Trophoblast cell (in vitro differentiated cells and primary cell): ENCODE measurements around the gene HDAC8.

ENCODE experiments used
- DNase-seq, 2 donors: peaks; one replicate each; pipeline ENCODE4 v3.0.0-alpha.2; 2016
- H2AFZ ChIP-seq: 2 replicates; pipeline ENCODE4 v1.6.1; 2013; ENCODE audit warnings: low read length, moderate library complexity, mild to moderate bottlenecking; ENCODE audit not compliant: insufficient read depth, poor library complexity
- H2AK5ac ChIP-seq: 2 replicates; pipeline ENCODE4 v1.6.1; 2013; ENCODE audit warnings: mild to moderate bottlenecking, low read length
- H2BK120ac ChIP-seq: 2 replicates; pipeline ENCODE4 v1.6.1; 2013; ENCODE audit warnings: low read length, mild to moderate bottlenecking, moderate library complexity; ENCODE audit not compliant: insufficient read depth, poor library complexity
- H2BK12ac ChIP-seq: 2 replicates; pipeline ENCODE4 v1.6.1; 2013; ENCODE audit warnings: mild to moderate bottlenecking, low read length, moderate library complexity
- H2BK5ac ChIP-seq: 2 replicates; pipeline ENCODE4 v1.6.1; 2013; ENCODE audit warnings: low read length, low read depth, moderate library complexity, mild to moderate bottlenecking; ENCODE audit not compliant: poor library complexity
- H3K14ac ChIP-seq: 2 replicates; pipeline ENCODE4 v1.6.1; 2013; ENCODE audit warnings: mild to moderate bottlenecking, low read length
- H3K18ac ChIP-seq: 2 replicates; pipeline ENCODE4 v1.6.1; 2013; ENCODE audit warnings: mild to moderate bottlenecking, low read length
- H3K23ac ChIP-seq: 2 replicates; pipeline ENCODE4 v1.6.1; 2013; ENCODE audit warnings: low read length
- H3K27ac ChIP-seq: 2 replicates; pipeline ENCODE4 v1.5.1; 2013; ENCODE audit warnings: low read depth, mild to moderate bottlenecking, inconsistent platforms, low read length, moderate library complexity
- H3K27me3 ChIP-seq: 2 replicates; pipeline ENCODE4 v1.6.1; 2013; ENCODE audit warnings: inconsistent platforms, mild to moderate bottlenecking, low read length, moderate library complexity; ENCODE audit not compliant: insufficient read depth
- H3K36me3 ChIP-seq, 2 experiments: 1 replicate in 1 of 2; 2 replicates in 1 of 2; pipeline ENCODE4 v1.6.1; 2013; ENCODE audit warnings: low read length in 2 of 2, mild to moderate bottlenecking in 2 of 2, moderate library complexity in 1 of 2; ENCODE audit not compliant: insufficient read depth in 2 of 2, control insufficient read depth in 1 of 2
- H3K4ac ChIP-seq: 2 replicates; pipeline ENCODE4 v1.6.1; 2013; ENCODE audit warnings: low read depth, mild to moderate bottlenecking, low read length, moderate library complexity
- H3K4me1 ChIP-seq, 2 experiments: 1 replicate in 1 of 2; 2 replicates in 1 of 2; pipeline ENCODE4 v1.6.1; 2013; ENCODE audit warnings: low read length in 2 of 2, mild to moderate bottlenecking in 2 of 2, moderate library complexity in 1 of 2; ENCODE audit not compliant: insufficient read depth in 2 of 2, control insufficient read depth in 1 of 2
- H3K4me2 ChIP-seq: 2 replicates; pipeline ENCODE4 v1.6.1; 2013; ENCODE audit warnings: inconsistent platforms, mild to moderate bottlenecking, low read length, moderate library complexity
- H3K4me3 ChIP-seq: 2 replicates; pipeline ENCODE4 v1.5.1; 2013; ENCODE audit warnings: mild to moderate bottlenecking, low read depth, low read length, inconsistent platforms
- H3K79me1 ChIP-seq: one replicate; pipeline ENCODE4 v1.6.1; 2013; ENCODE audit warnings: low read length
- H3K79me2 ChIP-seq: 2 replicates; pipeline ENCODE4 v1.6.1; 2013; ENCODE audit warnings: low read length, mild to moderate bottlenecking; ENCODE audit not compliant: control insufficient read depth, insufficient read depth, poor library complexity
- H3K9ac ChIP-seq: 2 replicates; pipeline ENCODE4 v1.6.1; 2013; ENCODE audit warnings: mild to moderate bottlenecking, low read length
- H3K9me3 ChIP-seq: 2 replicates; pipeline ENCODE4 v1.6.1; 2013; ENCODE audit warnings: low read depth, mild to moderate bottlenecking, control low read depth, inconsistent platforms, low read length; ENCODE audit not compliant: insufficient read depth
- H4K12ac ChIP-seq: 2 replicates; pipeline ENCODE4 v1.6.1; 2013; ENCODE audit warnings: low read depth, mild to moderate bottlenecking, low read length, moderate library complexity
- H4K8ac ChIP-seq: 2 replicates; pipeline ENCODE4 v1.6.1; 2013; ENCODE audit warnings: low read depth, mild to moderate bottlenecking, low read length, moderate library complexity
- H4K91ac ChIP-seq: one replicate; pipeline ENCODE4 v1.6.1; 2013; ENCODE audit warnings: low read depth, mild to moderate bottlenecking, low read length, moderate library complexity
- WGBS: extraction: QIAGEN DNeasy Blood & Tissue Kit; methylation state at CpG from one replicate; pipeline ENCODE4 v1.1.7; 2013; ENCODE audit warnings: missing lambda C conversion rate; ENCODE audit not compliant: insufficient read length, insufficient coverage; ENCODE audit errors: extremely low coverage; 5-methylcytosine and 5-hydroxymethylcytosine counted together

HDAC8 gene

DNA sequence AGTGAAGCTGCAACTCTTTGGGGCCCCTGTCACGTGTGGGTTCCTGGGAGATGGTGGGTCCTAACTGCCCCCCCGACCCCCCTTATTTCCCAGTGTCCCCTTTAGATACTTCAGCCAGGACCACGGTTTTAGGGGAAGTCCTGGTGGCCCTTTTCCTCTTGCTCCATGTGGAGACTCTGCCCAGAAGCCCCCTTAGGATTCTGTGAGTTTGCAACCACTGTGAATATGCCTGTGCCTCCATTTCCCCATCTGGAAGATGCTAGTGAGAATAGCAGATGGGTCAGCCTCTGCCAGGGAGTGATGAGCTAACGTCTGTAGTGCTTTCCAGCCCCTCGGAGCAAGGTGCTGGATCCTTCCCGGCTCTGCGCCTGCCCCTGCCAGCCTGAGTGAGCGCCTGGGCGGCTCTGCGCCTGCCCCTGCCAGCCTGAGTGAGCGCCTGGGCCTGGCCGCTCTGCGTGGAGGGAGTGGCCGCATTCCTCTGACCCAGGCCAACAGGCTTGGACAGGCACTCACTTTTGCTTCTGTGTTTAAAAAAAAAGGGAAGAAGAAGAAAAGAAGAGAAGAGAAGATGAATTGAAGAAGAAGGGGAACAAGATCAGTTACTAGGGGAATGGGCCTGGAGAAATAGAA, 260.2 kb downstream of the HDAC8 start:
- Histone ChIP-seq H3K79me2 (no peaks in the 10 kb centered on the region), H3K9me3 (no peaks in the 10 kb centered on the region), H3K4me1 (peaks cover 4 to 6% of the 10 kb centered on the region in 2 experiments), H3K4me3 (no peak overlapping the region), H3K27me3 (peaks cover 9% of the 10 kb centered on the region), H2BK12ac (no peak overlapping the region), H3K9ac (no peak overlapping the region), H3K14ac (no peak overlapping the region), H2AFZ (no peak overlapping the region), H3K36me3 (no peaks in the 10 kb centered on the region), H2BK5ac (no peak overlapping the region), H3K79me1 (no peaks in the 10 kb centered on the region), H3K4ac (no peak overlapping the region), H4K91ac (no peak overlapping the region), H3K18ac (no peak overlapping the region), H2BK120ac (no peak overlapping the region), H3K4me2 (no peak overlapping the region), H4K12ac (no peak overlapping the region), H3K23ac (no peak overlapping the region), H2AK5ac (no peak overlapping the region), H4K8ac (no peak overlapping the region), H3K27ac (no peak overlapping the region)
- no peak for DNase-seq
- no CpG with 5 or more reads among the region's 14 CpGs for WGBS

DNA sequence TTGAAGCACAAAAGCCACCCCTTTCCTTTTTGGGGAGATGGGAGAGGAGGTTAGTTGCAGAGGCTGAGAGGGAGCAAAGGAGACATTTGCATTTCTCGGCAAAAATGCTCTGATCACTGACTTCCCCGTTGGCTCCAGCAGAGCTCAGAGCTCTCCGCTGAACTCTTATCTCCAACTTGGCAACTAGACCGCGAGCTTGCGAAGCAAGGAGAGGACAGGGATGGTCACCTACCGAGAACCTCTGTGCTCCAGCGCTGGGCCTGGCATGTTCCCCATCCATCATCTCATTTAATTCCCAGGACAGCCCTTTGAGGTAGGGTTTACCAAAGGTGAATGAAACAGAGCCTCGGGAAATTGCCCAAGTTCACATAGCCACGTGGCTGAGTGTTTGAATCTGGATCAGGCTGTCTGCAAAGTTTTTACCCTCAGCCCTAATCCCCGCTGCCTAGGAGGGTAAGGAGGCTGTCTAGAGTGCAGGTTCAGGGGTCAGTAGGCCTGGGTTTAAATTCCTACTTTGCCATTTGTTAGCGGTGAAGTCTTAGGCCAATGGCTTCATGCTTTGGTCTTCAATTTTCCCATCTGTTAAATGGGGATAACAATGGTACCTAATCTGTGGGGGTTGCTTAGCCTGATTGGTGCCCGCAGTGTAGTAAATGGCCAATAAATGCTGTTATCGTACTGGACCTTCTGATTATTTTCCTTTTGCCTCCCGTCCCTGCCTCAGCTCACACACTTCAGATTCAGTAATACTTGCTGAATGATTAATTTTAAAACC, 263.2 kb downstream of the HDAC8 start:
- Histone ChIP-seq H3K27ac (no peak overlapping the region), H2BK5ac (no peak overlapping the region), H3K9ac (no peak overlapping the region), H3K18ac (no peak overlapping the region), H3K27me3 (peaks cover 31% of the 10 kb centered on the region), H4K8ac (no peak overlapping the region), H3K23ac (no peak overlapping the region), H2AK5ac (no peak overlapping the region), H3K4me3 (no peak overlapping the region), H3K79me1 (no peaks in the 10 kb centered on the region), H3K4ac (no peak overlapping the region), H3K4me2 (peak overlapping the region; percentile 32), H3K9me3 (no peaks in the 10 kb centered on the region), H2AFZ (no peak overlapping the region), H3K14ac (no peak overlapping the region), H3K36me3 (no peaks in the 10 kb centered on the region), H4K91ac (no peak overlapping the region), H2BK12ac (no peak overlapping the region), H4K12ac (no peak overlapping the region), H3K79me2 (no peaks in the 10 kb centered on the region), H2BK120ac (no peak overlapping the region), H3K4me1 (peaks cover 8 to 12% of the 10 kb centered on the region in 2 experiments)
- WGBS = no CpG with 5 or more reads among the region's 15 CpGs
- DNase-seq = no peak

DNA sequence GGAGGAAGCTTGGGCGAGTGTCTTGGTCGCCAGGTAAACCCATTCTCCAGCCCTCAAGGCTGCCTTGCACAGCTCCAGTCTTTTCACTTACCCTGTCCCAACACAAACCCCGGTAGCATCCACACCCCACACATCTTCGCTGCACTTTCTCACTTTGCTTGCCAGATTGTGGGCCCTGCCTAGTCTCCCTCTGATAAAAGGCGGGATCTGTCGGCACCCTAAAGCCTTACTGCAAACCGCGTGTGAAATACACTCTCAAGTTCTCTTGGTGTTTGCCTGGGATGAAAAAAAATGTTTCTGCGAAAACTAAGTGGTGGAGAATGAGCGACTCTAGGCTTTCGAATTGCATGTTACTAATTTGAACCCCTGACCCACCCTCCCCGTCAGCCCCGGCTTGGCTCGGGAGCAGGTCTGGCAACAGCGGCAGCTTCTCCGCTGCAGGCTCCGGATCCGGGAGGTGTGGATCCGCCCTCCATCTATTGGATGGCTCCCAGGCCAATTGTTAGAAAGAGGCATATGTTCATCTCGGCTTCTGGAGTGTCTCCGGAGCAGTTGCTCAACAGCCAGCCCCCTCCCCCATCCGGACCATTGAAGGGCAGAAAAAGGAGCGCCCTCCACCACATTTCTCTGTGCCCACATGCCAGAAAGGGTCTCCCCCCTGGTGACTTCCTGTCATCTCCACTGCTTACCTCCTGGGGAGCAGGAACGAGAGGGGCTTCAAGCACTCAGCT, 263.9 kb downstream of the HDAC8 start:
- no peaks in the 10 kb centered on the region for H3K79me2 ChIP-seq

DNA sequence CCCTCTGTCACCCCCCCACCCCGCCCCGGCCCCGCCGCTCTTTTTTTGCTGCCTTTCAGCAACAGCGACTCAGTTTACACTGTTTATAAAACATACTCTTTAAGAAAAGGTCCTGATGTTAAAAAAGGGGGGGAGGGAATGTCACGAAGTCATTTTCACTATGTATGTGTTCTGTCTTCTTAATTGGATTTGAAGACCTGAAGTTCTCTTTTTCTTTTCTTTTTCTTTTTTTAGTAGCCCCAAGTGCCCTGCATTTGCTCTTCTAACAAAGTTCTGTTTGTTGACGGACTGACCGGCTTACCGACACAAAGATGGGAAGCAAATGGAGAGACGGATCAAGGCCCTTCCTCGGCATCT, 264.5 kb downstream of the HDAC8 start:
- no peak overlapping the region for H4K12ac ChIP-seq
- H2BK120ac ChIP-seq = no peak overlapping the region
- peaks cover 8 to 12% of the 10 kb centered on the region in 2 experiments for H3K4me1 ChIP-seq
- no peak overlapping the region for H4K8ac ChIP-seq
- peak overlapping the region; percentile 44 for H3K4me2 ChIP-seq
- no peak overlapping the region for H2BK12ac ChIP-seq
- H3K23ac ChIP-seq = no peak overlapping the region
- H3K18ac ChIP-seq = no peak overlapping the region
- no peak overlapping the region for H3K9ac ChIP-seq
- no CpG with 5 or more reads among the region's 11 CpGs for WGBS
- H3K27ac ChIP-seq = no peak overlapping the region
- H3K14ac ChIP-seq = no peak overlapping the region
- DNase-seq = no peak
- H2BK5ac ChIP-seq = no peak overlapping the region
- H3K27me3 ChIP-seq = peaks cover 36% of the 10 kb centered on the region
- no peak overlapping the region for H3K4me3 ChIP-seq
- H3K36me3 ChIP-seq = no peaks in the 10 kb centered on the region
- no peak overlapping the region for H2AFZ ChIP-seq
- H3K79me2 ChIP-seq = no peaks in the 10 kb centered on the region
- H3K9me3 ChIP-seq = no peaks in the 10 kb centered on the region
- H4K91ac ChIP-seq = no peak overlapping the region
- no peaks in the 10 kb centered on the region for H3K79me1 ChIP-seq
- H2AK5ac ChIP-seq = no peak overlapping the region
- no peak overlapping the region for H3K4ac ChIP-seq

More for the DNA sequence above, 263.9 kb downstream of the HDAC8 start:
- H2BK120ac ChIP-seq = no peak overlapping the region
- no peak overlapping the region for H3K23ac ChIP-seq
- no peak overlapping the region for H3K14ac ChIP-seq
- H2BK5ac ChIP-seq = no peak overlapping the region
- peaks cover 8 to 12% of the 10 kb centered on the region in 2 experiments for H3K4me1 ChIP-seq
- WGBS = no CpG with 5 or more reads among the region's 24 CpGs
- no peak overlapping the region for H3K18ac ChIP-seq
- H3K27ac ChIP-seq = no peak overlapping the region
- H3K9me3 ChIP-seq = no peaks in the 10 kb centered on the region
- H3K79me1 ChIP-seq = no peaks in the 10 kb centered on the region
- no peak overlapping the region for H3K4me3 ChIP-seq
- no peak overlapping the region for H4K12ac ChIP-seq
- H4K91ac ChIP-seq = no peak overlapping the region
- peaks cover 36% of the 10 kb centered on the region for H3K27me3 ChIP-seq
- no peak overlapping the region for H2BK12ac ChIP-seq
- H3K4me2 ChIP-seq = peak overlapping the region; percentile 44
- H2AFZ ChIP-seq = no peak overlapping the region
- peak; percentile 17 to 62 for DNase-seq
- H2AK5ac ChIP-seq = no peak overlapping the region
- H3K36me3 ChIP-seq = no peaks in the 10 kb centered on the region
- no peak overlapping the region for H4K8ac ChIP-seq
- no peak overlapping the region for H3K4ac ChIP-seq
- no peak overlapping the region for H3K9ac ChIP-seq
